NCI-H524 (cell line): Measurements from ENCODE around the gene WSB2.
A peak's percentile ranks its signal among the peaks of the same experiment; 100 is the strongest.
"Not testable (repeated sequence)": the region's sequence is repeated elsewhere in the genome, so short reads cannot be mapped to it uniquely, and the experiment has no call there.

ENCODE experiments used
- DNase-seq, 2 experiments: peaks; one replicate each; lab custom pipeline; 2025; lab: John Stamatoyannopoulos, UW

The WSB2 gene

DNA sequence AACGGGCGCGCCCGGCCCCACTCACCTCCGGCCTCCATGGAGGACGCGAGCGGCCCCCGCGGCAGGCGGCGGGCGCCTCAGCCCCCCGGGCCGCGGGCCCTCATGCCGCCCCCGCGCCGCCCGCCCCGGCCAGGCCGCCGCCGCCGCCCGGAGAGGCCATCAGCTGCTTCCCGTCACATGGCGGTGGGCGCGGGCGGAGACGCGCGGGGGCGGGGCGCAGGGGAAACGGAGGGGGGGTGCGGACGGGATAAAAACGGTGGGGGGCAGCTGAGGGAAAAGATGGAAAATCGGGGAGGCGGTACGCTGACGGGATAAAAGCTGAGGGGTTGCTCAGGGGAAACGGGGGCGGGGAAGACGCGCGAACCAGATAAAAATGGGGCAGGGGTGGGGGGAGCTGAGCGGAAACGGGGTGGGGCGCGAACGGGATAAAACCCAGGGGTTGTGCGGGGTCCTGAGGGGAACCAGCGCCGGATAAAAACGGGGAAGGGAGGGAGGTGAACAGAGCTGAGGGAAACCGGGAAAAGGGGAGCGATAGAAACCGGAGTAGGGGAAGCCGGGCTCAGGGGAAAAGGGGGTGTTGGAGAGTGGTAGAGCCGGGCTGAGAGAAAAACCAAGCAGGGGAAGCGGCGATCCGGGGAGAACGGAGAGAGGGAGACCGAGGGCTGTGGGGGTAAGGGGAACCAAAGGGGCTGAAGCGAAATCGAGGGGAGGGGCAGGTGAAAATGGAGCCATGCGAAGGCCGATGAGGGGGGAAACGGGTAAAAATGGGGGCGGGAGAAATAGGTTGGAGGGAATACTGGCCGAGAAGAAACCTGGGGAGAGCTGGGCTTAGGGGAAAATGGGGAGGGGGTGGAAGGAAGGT is at the start of gene WSB2:
Gene WSB2 (minus strand): TSS at position 169 of the 862 bp plus-strand sequence. CDS start 131 bp downstream, at position 38.
- peak in 1 of 2 experiments; percentile 33 for DNase-seq

- DNase-seq = no peak
Observed at GRCh38 chr12:118109088-118109487, 48.1 kb upstream of the WSB2 start.

- no peak for DNase-seq
Observed at GRCh38 chr12:118107694-118108093, 46.7 kb upstream of the WSB2 start.

- no peak for DNase-seq
Observed at GRCh38 chr12:118107011-118107410, 46.0 kb upstream of the WSB2 start.

DNA sequence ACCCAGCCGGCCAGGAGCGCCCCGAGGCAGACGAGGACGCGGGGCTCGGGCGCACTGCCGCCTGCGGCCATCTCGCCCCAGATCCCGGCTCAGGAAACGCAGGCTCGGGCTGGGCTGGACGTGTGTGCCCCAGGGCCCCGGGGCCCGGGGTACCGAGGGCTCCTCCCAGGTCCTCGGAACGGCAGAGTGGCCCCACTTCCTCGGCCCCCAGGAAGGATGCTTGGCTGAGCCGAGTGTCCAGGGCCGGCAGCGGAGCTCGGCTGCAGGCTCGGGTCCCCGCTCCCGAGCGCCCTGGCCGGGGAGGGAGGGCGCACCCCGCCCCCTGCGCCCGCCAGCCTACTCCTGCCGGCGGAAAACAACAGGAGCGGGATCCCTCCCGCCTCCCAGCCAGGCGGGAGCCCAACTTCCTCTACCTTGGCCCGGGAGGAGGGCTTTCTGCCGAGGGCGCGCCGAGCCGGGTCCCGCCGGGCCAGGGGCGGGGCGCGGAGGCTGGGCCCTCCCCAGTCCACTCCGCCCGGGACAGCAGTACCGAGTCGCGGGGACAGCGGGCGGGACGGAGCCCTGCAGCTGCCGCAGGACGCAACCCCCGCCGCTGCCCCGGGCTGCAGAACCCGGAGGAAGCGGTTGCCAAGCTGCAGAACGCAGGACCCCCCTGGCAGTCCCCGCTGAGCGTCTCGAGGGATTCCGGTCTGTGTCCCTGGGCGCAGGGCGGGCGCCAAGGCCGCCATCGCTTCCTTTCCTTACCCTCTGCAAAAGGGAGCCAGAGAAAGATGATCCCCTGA is 42.8 kb upstream of the WSB2 start, which contains the start of gene VSIG10:
Gene VSIG10 (minus strand): TSS at position 411 of the 782 bp plus-strand sequence. CDS start 340 bp downstream, at position 71.
- DNase-seq = peak in 1 of 2 experiments; percentile 49

DNA sequence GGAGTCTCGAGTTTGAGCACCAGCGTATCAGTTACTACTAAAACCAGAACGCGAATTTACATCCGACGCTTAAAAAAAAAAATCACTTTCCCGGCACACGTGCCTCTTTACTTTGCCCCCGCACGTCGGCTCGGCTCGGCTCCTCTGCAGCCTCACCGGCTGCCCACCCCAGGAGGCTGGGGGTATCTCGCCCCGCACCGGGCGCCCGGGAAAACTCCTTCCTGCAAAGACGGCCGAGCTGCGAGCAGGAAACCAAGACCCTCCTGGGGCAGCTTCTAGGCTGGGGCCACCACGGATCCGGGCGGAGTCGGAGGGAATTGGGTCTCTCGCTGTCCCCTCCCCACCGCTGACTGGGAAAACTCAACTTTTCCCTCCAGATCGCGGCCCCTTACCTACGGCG is 42.2 kb upstream of the WSB2 start:
- DNase-seq = peak in 1 of 2 experiments; percentile 49

DNA sequence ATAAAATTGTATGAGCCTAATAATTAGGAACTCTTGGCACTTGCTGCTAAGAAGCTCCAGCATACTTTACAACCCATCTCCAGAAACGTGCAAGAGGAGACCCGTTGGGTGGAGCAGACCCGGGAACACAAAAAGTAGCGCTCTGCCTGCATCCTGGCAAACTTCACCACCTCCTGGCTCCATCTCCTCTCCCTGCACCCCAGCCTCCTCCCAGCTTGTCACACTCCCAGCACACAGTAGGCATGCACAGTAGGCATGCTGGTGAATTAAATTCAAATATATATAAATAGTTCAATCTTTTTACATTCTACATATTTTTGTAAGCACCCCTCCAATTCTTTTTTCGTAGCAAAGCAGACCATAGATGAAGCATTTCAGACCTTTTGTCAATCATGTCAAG is 41.6 kb upstream of the WSB2 start:
- no peak for DNase-seq

DNA sequence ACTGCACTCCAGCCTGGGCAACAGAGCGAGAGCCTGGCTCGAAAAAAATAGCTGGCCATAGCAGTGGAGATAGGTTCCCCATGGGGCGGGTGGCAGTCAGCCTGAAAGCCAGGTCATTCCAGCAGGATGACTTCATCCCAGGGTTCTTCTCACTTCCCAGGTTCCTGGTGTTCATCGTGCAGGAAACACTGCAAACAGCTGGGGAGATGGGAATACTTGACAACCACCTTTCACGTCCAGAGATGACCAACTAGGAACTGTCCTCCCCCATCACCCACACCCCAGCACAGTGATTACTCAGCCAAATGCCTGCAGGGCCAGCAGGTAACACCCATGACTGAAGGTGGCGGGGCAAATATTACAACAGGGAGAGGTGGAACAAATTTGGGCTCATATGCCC is 41.1 kb upstream of the WSB2 start:
- DNase-seq = no peak

- no peak for DNase-seq
Observed at GRCh38 chr12:118101051-118101450, 40.1 kb upstream of the WSB2 start.

DNA sequence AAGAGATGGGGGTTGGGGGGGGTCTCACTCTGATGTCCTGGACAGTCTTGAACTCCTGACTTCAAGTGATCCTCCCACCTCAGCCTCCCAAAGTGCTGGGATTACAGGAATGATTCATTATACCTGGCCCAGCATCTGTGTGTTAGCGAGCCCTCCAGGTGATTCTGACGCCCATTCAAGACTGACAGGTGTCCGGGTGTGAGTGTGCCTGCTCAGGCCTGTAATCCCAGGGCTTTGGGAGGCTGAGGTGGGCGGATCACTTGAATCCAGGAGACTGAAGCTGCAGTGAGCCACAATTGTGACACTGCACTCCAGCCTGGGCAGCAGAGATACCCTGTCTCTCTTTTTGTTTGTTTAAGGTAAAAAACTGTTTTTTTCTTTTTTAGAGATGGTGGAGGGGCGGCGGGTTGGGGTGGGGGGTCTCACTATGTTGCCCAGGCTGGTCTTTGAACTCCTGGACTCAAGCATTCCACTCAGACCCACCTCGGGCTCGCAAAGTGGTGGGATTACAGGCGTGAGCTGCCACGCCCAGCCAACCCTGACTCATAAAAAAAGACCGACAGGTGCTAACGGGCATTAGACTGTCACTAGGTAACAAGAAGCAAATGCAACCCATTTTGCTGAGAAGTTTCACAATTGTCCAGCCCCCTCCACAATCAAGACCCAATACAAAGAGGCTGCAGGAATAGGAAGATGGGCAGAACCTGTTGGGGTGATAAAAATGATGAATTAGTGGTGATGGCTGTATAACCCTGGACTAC is 38.1 kb upstream of the WSB2 start:
- no peak for DNase-seq

DNA sequence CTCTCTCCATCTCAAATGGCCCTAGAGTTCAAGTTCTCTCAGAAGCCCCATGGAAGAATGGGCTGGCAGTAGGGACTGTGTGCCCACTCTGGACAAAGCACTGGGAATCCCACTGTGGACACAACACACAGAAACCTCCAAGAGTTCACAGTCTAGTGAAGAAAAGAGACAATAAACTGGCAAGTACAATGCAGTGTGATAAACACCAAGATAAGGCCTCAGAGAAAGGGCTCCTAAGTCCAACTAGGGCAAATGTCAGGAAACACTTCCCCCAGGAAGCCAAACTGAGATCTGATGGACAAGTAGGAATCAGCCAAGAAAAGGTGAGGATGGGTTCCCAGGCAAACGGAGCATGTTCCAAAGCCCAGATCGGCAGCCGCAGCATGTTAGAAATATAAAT is 37.4 kb upstream of the WSB2 start:
- no peak for DNase-seq

DNA sequence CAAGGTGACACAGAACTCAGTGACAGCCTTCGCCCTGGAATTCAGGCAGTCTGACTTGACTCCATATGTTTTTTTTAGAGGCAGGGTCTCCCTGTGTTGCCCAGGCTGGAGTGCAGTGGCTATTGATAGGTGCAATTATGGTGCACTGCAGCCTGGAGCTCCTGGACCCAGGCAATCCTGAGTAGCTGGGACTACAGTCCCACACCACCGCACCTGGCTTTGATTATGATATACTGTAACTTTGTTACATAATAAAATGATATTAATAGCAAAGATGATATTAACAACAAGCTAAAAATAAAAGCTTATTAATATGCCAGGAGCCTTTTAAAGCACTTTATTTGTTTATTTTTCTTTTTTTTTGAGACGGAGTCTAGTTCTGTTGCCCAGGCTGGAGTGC is 33.1 kb upstream of the WSB2 start:
- DNase-seq = no peak

- DNase-seq = no peak
Observed at GRCh38 chr12:118089782-118090181, 28.8 kb upstream of the WSB2 start.

GRCh38 chr12:118082161-118082560 is 21.2 kb upstream of the WSB2 start:
- DNase-seq = no peak

- DNase-seq = not testable (repeated sequence)
Observed at GRCh38 chr12:118081521-118081920, 20.5 kb upstream of the WSB2 start.

GRCh38 chr12:118073768-118074167 is 12.8 kb upstream of the WSB2 start:
- no peak for DNase-seq

DNA sequence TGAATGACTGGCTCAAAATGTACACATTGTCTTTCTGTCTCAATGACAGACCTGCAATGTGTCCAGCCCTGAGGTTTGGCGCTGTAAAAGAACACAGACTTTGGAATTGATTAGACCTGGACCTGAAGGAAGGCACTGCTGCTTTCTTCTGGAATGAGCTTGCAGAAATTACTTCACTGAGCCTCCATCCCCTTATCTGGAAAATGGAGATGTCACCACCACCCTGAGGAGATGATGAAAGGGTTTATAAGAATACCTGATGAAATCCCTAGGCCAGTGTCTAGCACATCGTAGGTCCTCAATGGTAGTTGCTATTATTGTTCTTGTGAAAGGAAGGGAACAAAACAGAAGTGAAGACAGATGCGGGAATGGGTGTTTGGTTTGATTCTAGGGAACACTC is 9.7 kb upstream of the WSB2 start:
- DNase-seq = no peak

DNA sequence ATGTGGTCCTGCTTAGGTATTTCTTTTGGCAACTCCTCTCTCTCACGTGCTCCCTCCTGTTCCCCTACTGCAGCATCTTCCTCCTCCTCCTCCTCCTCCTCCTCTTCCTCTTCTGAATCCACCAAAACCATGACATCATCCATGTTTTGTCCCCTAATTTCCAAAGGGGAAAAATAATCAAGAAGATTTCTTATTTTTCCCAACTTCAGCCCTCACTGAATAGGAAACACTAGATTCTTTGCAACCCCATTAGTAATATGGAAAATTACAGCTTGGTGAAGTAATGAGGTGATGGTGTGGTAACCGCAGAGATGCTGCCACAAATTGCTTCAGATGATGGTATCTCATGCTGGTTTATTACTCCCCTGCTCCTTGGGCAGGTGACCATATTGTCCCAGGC is 7.5 kb upstream of the WSB2 start:
- no peak for DNase-seq

GRCh38 chr12:118065380-118065779 is 4.4 kb upstream of the WSB2 start:
- DNase-seq = no peak

DNA sequence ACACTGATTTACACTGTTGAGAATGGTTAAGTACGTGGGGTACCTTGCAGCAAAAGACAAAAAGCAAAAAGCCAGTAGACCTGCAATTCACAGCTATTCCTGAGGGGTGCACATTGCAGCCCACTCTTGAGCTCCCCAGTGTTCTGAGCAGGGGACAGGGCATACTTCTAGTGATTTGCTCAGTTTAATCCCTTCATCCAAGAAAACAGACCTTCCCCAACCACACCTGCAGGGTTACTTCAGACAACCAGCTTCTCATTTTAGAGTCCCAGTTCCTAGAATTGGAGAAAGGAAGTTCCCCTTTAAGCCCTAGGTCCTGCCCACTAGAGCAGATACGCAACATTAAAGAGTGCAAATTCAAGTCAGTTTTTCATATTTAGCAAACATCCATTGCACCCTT is 3.6 kb upstream of the WSB2 start:
- peak in 1 of 2 experiments; percentile 8 for DNase-seq

- DNase-seq = no peak
Observed at GRCh38 chr12:118063576-118064391, 2.8 kb upstream of the WSB2 start.
